GM12878 (cell line): ENCODE results near the gene FNDC3B. TPM values are rescaled to one million over a fixed set of nuclear protein-coding genes. Genes with fewer than 3 reads are reported as not detected.
A peak's percentile ranks its signal among the peaks of the same experiment; 100 is the strongest.

Experiments
- ATAC-seq: fragments of 200-7000 bp; cut with Tn5 transposase; 3 replicates; pipeline ENCODE4 v1.9.1; 2020; ENCODE audit warnings: mild to moderate bottlenecking, moderate library complexity
- BruUV-seq: library from RNA; stranded (reverse); fragments of 400-500 nt; replicated peaks from 2 replicates; lab custom pipeline; 2021; lab: Mats Ljungman, UMichigan
- CTCF ChIA-PET: fragments of 300-600 bp; sonication (Branson Sonifier 250); formaldehyde crosslinking; extraction: SDS; loops from one replicate; lab custom pipeline; 2021; ENCODE audit warnings: inconsistent platforms; lab: Yijun Ruan, JAX
- POLR2A ChIA-PET: fragments of 350-600 bp; formaldehyde crosslinking; extraction: SDS; loops from one replicate; lab custom pipeline; 2021; ENCODE audit warnings: inconsistent platforms; lab: Charles Lee
- RAD21 ChIA-PET: fragments of 300-600 bp; sonication (Branson Sonifier 250); formaldehyde crosslinking; loops from one replicate; lab custom pipeline; 2023; ENCODE audit warnings: antibody characterized with exemption; ENCODE audit not compliant: unreplicated experiment; lab: Charles Lee
- SMC1A ChIA-PET: fragments of 300-600 bp; sonication (Branson Sonifier 250); formaldehyde crosslinking; loops from one replicate; lab custom pipeline; 2023; ENCODE audit not compliant: unreplicated experiment, uncharacterized antibody; lab: Charles Lee
- DNase-seq: peaks from one replicate; pipeline ENCODE4 v3.0.0-alpha.2; 2011; ENCODE audit warnings: low read depth, low spot score
- FAIRE-seq: peaks from 3 replicates; lab custom pipeline; 2011; peaks lifted over from hg19 to GRCh38; lab: Jason Lieb, UNC
- H2AFZ ChIP-seq: 2 replicates; pipeline ENCODE4 v1.6.0; 2011; ENCODE audit warnings: low read depth, low read length, control low read depth; ENCODE audit not compliant: control insufficient read depth
- H3K27ac ChIP-seq: 2 replicates; pipeline ENCODE4 v1.5.1; 2011; ENCODE audit warnings: control low read depth; ENCODE audit not compliant: control insufficient read depth, insufficient read depth
- H3K27me3 ChIP-seq, 2 experiments: replicated peaks in 1 of 2; 2 replicates each; pipeline versions ENCODE4 v1.6.0 to v1.6.1; 2011; ENCODE audit warnings: low read length in 1 of 2; ENCODE audit not compliant: control insufficient read depth in 2 of 2, insufficient read depth in 2 of 2
- H3K36me3 ChIP-seq, 2 experiments: 2 replicates each; pipeline ENCODE4 v1.5.1; 2011; ENCODE audit warnings: low read length in 1 of 2; ENCODE audit not compliant: control insufficient read depth in 2 of 2, insufficient read depth in 2 of 2
- H3K4me1 ChIP-seq: 2 replicates; pipeline ENCODE4 v1.6.1; 2011; ENCODE audit warnings: mild to moderate bottlenecking, low read length, moderate library complexity, mixed read lengths; ENCODE audit not compliant: control insufficient read depth, insufficient read depth
- H3K4me2 ChIP-seq: 2 replicates; pipeline ENCODE4 v1.6.0; 2011; ENCODE audit warnings: control low read depth; ENCODE audit not compliant: control insufficient read depth, insufficient read depth
- H3K4me3 ChIP-seq: fragments of 200-600 bp; sonication (generic); 2 replicates; pipeline ENCODE4 v1.5.1; 2016
- H3K79me2 ChIP-seq: 2 replicates; pipeline ENCODE4 v1.6.0; 2011; ENCODE audit warnings: low read length; ENCODE audit not compliant: control insufficient read depth, insufficient read depth
- H3K9ac ChIP-seq: 2 replicates; pipeline ENCODE4 v1.8.0; 2011; ENCODE audit warnings: low read length, control low read depth, mixed read lengths; ENCODE audit not compliant: control insufficient read depth, insufficient read depth
- H3K9me3 ChIP-seq: replicated peaks from 3 replicates; pipeline ENCODE4 v1.5.1; 2011; ENCODE audit warnings: mild to moderate bottlenecking, low read length; ENCODE audit not compliant: control insufficient read depth, insufficient read depth
- H4K20me1 ChIP-seq: 2 replicates; pipeline ENCODE4 v1.6.0; 2011; ENCODE audit not compliant: control insufficient read depth, insufficient read depth
- CHD1 ChIP-seq: IDR thresholded peaks from 2 replicates; pipeline ENCODE4 v1.6.1; 2012; ENCODE audit warnings: low read depth, low read length, improper control_type of control experiment
- FOS ChIP-seq: IDR thresholded peaks from 3 replicates; pipeline ENCODE4 v1.6.1; 2011; ENCODE audit warnings: borderline replicate concordance; ENCODE audit not compliant: insufficient read length; ENCODE audit errors: extremely low read depth
- JUND ChIP-seq: IDR thresholded peaks from 2 replicates; pipeline ENCODE4 v1.6.1; 2012; ENCODE audit warnings: low read depth, mild to moderate bottlenecking, low read length, improper control_type of control experiment, moderate library complexity
- MTA2 ChIP-seq: fragments of 450-650 bp; IDR thresholded peaks from 2 replicates; pipeline ENCODE4 v1.6.1; 2016; ENCODE audit warnings: low read depth, mild to moderate bottlenecking, moderate library complexity
- MYB ChIP-seq: fragments of 150-350 bp; IDR thresholded peaks from 2 replicates; pipeline ENCODE4 v1.6.1; 2014; ENCODE audit warnings: mild to moderate bottlenecking, low read depth, low read length, borderline replicate concordance
- NBN ChIP-seq: fragments of 450-650 bp; IDR thresholded peaks from 2 replicates; pipeline ENCODE4 v1.6.1; 2016
- NR2C1 ChIP-seq: fragments of 450-650 bp; IDR thresholded peaks from 2 replicates; pipeline ENCODE4 v1.6.1; 2017; ENCODE audit warnings: antibody characterized with exemption, mild to moderate bottlenecking, moderate library complexity
- NRF1 ChIP-seq: conservative IDR thresholded peaks from 2 replicates; pipeline ENCODE4 v1.6.1; 2011; ENCODE audit warnings: mild to moderate bottlenecking, low read depth, low read length, improper control_type of control experiment
- PAX8 ChIP-seq: fragments of 450-650 bp; IDR thresholded peaks from 2 replicates; pipeline ENCODE4 v1.6.1; 2017; ENCODE audit warnings: mild to moderate bottlenecking, moderate library complexity
- POLR2A ChIP-seq: IDR thresholded peaks from 2 replicates; pipeline ENCODE4 v1.6.1; 2011; ENCODE audit warnings: low read depth, mild to moderate bottlenecking, low read length
- RBBP5 ChIP-seq: fragments of 200-600 bp; sonication (generic); conservative IDR thresholded peaks from 2 replicates; pipeline ENCODE4 v1.6.1; 2016
- WGBS: methylation state at CpG from one replicate; pipeline ENCODE4 v1.1.6; 2016; ENCODE audit warnings: low lambda C conversion rate; ENCODE audit not compliant: insufficient replicate concordance, insufficient coverage; ENCODE audit errors: missing lambda C conversion rate; 5-methylcytosine and 5-hydroxymethylcytosine counted together
- in situ Hi-C: fragments of 300-500 bp; cut with MboI; formaldehyde crosslinking; loops from 9 replicates; pipeline ENCODE4 v1.14.3; 2018; ENCODE audit warnings: mixed read lengths
- intact Hi-C: fragments of 100-400 bp; cut with micrococcal nuclease; formaldehyde crosslinking; loops from one replicate; pipeline ENCODE4 v1.14.2; 2022; ENCODE audit not compliant: unreplicated experiment
- polyA plus RNA-seq, 11 experiments: library from polyadenylated mRNA; depleted of rRNA in 4 of 11; unstranded in 6 of 11; stranded (reverse) in 5 of 11; fragments of >200 nt; fragmentation: Nextera tagmentation in 4 of 11; fragmentation: Illumina TruSeq in 1 of 11; extraction: Ambion mirVana in 4 of 11; extraction: Trizol in 1 of 11; gene quantifications; 1 replicate in 1 of 11; 2 replicates in 10 of 11; pipeline versions ENCODE4 v1.2.1 to v1.2.3, GENCODE V29; 2011 to 2016; ENCODE audit warnings: inconsistent platforms in 2 of 11, missing spikeins in 2 of 11, low read depth in 1 of 11
- total RNA-seq, 4 experiments: library from RNA; depleted of rRNA in 3 of 4; stranded (reverse); fragments of >200 nt in 3 of 4; fragmentation: Illumina TruSeq in 1 of 4; extraction: Trizol in 1 of 4; gene quantifications; 2 replicates each; pipeline versions ENCODE4 v1.2.1 to v1.2.3, GENCODE V29; 2013 to 2021

Gene FNDC3B
- total and polyA plus RNA-seq, 10 of the 15 experiments (the other 5 are each of a cell fraction or from before 2014, with no cell fraction given): 7.9 to 35.0 (median 18.5) TPM

GRCh38 chr3:172044833-172045585 is 5.6 kb downstream of the FNDC3B start:
- Histone ChIP-seq H3K4me2 (peak overlapping the region; percentile 28), H3K79me2 (peaks cover 86% of the 10 kb centered on the region), H3K9ac (no peak overlapping the region), H3K36me3 (no peaks in the 10 kb centered on the region), H3K27me3 (no peaks in the 10 kb centered on the region), H3K4me3 (no peak overlapping the region; the same call in 1 of the 2 replicates), H2AFZ (no peak overlapping the region), H3K9me3 (no peaks in the 10 kb centered on the region; the same call in 2 of the 3 replicates), H3K4me1 (no peaks in the 10 kb centered on the region), H3K27ac (no peak overlapping the region), H4K20me1 (no peaks in the 10 kb centered on the region)
- WGBS: 97% methylated on average over 4 of the region's 4 CpGs
- POLR2A ChIA-PET: interaction anchor here (0.7 to 1.5 kb wide), 4 partner anchors 9 to 93 kb away, joined by 3 to 5 read pairs (median 4); no protein-coding TSS in a partner anchor
- intact Hi-C loops (loop anchor here (5.0 kb wide), 1 partner anchor 87 kb away; no protein-coding TSS in a partner anchor), in situ Hi-C loops (no loop called here)
- no peak for TF ChIP-seq JUND
- no peak for TF ChIP-seq MYB
- TF ChIP-seq RBBP5: no peak
- TF ChIP-seq MTA2: no peak
- TF ChIP-seq PAX8: no peak
- TF ChIP-seq NRF1: no peak
- TF ChIP-seq NBN: no peak
- no peak for TF ChIP-seq POLR2A
- TF ChIP-seq NR2C1: no peak
- no peak for TF ChIP-seq FOS
- TF ChIP-seq CHD1: no peak
- CTCF ChIA-PET: interaction anchor here (0.6 to 3.0 kb wide), 11 partner anchors 9 to 287 kb away, joined by 3 to 10 read pairs (median 3); no protein-coding TSS in a partner anchor
- DNase-seq: no peak
- BruUV-seq: TSS peak; percentile 3
- RAD21 ChIA-PET: interaction anchor here (0.6 to 7.5 kb wide), 20 partner anchors 8 to 297 kb away, joined by 3 to 70 read pairs (median 4); no protein-coding TSS in a partner anchor
- peak; percentile 9; the same call in 2 of the 3 replicates for ATAC-seq
- no peak for FAIRE-seq
- SMC1A ChIA-PET: interaction anchor here (0.8 to 7.2 kb wide), 24 partner anchors 9 to 296 kb away, joined by 3 to 110 read pairs (median 4); no protein-coding TSS in a partner anchor
